SK-MEL-5 (cell line): ENCODE data around the gene SMG1. TPM values are rescaled to one million over a fixed set of nuclear protein-coding genes. Genes with fewer than 3 reads are reported as not detected.
"Not testable (repeated sequence)": the region's sequence is repeated elsewhere in the genome, so short reads cannot be mapped to it uniquely, and the experiment has no call there.

Experiments
- DNase-seq: peaks from one replicate; pipeline ENCODE4 v3.0.0-alpha.2; 2016; ENCODE audit warnings: low read depth, low spot score
- in situ Hi-C: cut with HindIII; loops from 2 replicates; pipeline ENCODE4 v1.10.0; 2016; ENCODE audit warnings: low sequenced_read_pairs, high pct_unique_total_duplicates, low pct_unique_long_range_greater_than_20kb
- total RNA-seq: library from RNA; depleted of rRNA; stranded (reverse); fragments of >200 nt; shearing (Covaris generic); gene quantifications from 2 replicates; pipeline ENCODE4 v1.2.3, GENCODE V29; 2014; rRNA removed

SMG1 gene
- total RNA-seq, 1 experiment from 2014 or later = 22.3 TPM

- DNase-seq, in situ Hi-C loops: not testable (repeated sequence)
Measured at GRCh38 chr16:18757960-18758660, 168.1 kb downstream of the SMG1 start.

- in situ Hi-C loops, DNase-seq: not testable (repeated sequence)
Measured at GRCh38 chr16:18756639-18757038, 169.6 kb downstream of the SMG1 start.

Other genes starting within 250 kb of the SMG1 start
- gene RPS15A, start 136.1 kb downstream of the SMG1 start, total RNA-seq = 2,031 and 2,396 TPM in 2 replicates
- gene ARL6IP1, start 124.9 kb downstream of the SMG1 start, total RNA-seq = 152 TPM in 2 replicates
- 1.0 and 1.5 TPM in 2 replicates for gene TMC7, start 57.5 kb upstream of the SMG1 start, total RNA-seq
- 23.4 and 26.4 TPM in 2 replicates for gene COQ7, start 141.2 kb upstream of the SMG1 start, total RNA-seq
- 26.7 and 28.8 TPM in 2 replicates for gene ITPRIPL2, start 187.6 kb upstream of the SMG1 start, total RNA-seq
- gene SYT17, start 241.8 kb upstream of the SMG1 start, total RNA-seq = 17.3 and 18.5 TPM in 2 replicates